H1 (cell line): ENCODE results near the gene DGCR8. TPM values are rescaled to one million over a fixed set of nuclear protein-coding genes. Genes with fewer than 3 reads are reported as not detected.

ENCODE experiments used
- BCL11A ChIP-seq, 2 experiments: IDR thresholded peaks; one replicate each; pipeline ENCODE4 v1.6.1; 2011; ENCODE audit warnings: low read depth in 2 of 2, low read length in 2 of 2, mild to moderate bottlenecking in 2 of 2
- CEBPB ChIP-seq: IDR thresholded peaks from 2 replicates; pipeline ENCODE4 v1.6.1; 2012; ENCODE audit warnings: low read depth, low read length
- CHD2 ChIP-seq: IDR thresholded peaks from 2 replicates; pipeline ENCODE4 v1.6.1; 2012; ENCODE audit warnings: low read length, improper control_type of control experiment
- CHD7 ChIP-seq: fragments of 300-600 bp; sonication (generic); IDR thresholded peaks from 2 replicates; pipeline ENCODE4 v1.7.1; 2012; ENCODE audit warnings: low read length, moderate library complexity, mild to moderate bottlenecking, inconsistent platforms; ENCODE audit not compliant: insufficient replicate concordance
- GTF2F1 ChIP-seq: IDR thresholded peaks from 2 replicates; pipeline ENCODE4 v1.6.1; 2012; ENCODE audit warnings: low read depth, low read length, improper control_type of control experiment, borderline replicate concordance
- POLR2A ChIP-seq, 2 experiments: IDR thresholded peaks; 1 replicate in 1 of 2; 2 replicates in 1 of 2; pipeline ENCODE4 v1.6.1; 2011; ENCODE audit warnings: low read depth in 2 of 2, low read length in 2 of 2, mild to moderate bottlenecking in 2 of 2; ENCODE audit errors: control extremely low read depth in 1 of 2
- RBBP5 ChIP-seq: IDR thresholded peaks from 2 replicates; pipeline ENCODE4 v1.7.1; 2012; ENCODE audit warnings: low read depth, mild to moderate bottlenecking, inconsistent platforms, low read length, moderate library complexity, borderline replicate concordance
- SAP30 ChIP-seq: fragments of 300-600 bp; sonication (generic); IDR thresholded peaks from 2 replicates; pipeline ENCODE4 v1.7.1; 2012; ENCODE audit warnings: low read length, moderate library complexity, mild to moderate bottlenecking, inconsistent platforms; ENCODE audit not compliant: insufficient read depth, insufficient replicate concordance
- polyA plus RNA-seq, 7 experiments: library from polyadenylated mRNA; depleted of rRNA in 3 of 7; stranded (reverse) in 5 of 7; unstranded in 2 of 7; fragments of >200 nt in 5 of 7; fragments of 200-250 nt in 2 of 7; gene quantifications; 1 replicate in 5 of 7; 2 replicates in 1 of 7; 4 replicates in 1 of 7; pipeline versions ENCODE4 v1.2.1 to v1.2.3, GENCODE V29; 2011 to 2013; ENCODE audit warnings: missing spikeins in 2 of 7, mixed read lengths in 2 of 7
- total RNA-seq: library from RNA; stranded (reverse); fragmentation: NEBNext Ultra II Directional; extraction: Animal tissue kit (Norgen Biotek cat#: 25700); gene quantifications from 2 replicates; pipeline ENCODE4 v1.2.1, GENCODE V29; 2021

Gene DGCR8
- total and polyA plus RNA-seq, 2 of the 8 experiments (the other 6 are each of a cell fraction or from before 2014, with no cell fraction given), result 23.7 to 43.7 TPM

GRCh38 chr22:20043997-20044342 lies 36.1 kb upstream of the DGCR8 start (continued):
- TF ChIP-seq CHD7 (no peak), RBBP5 (no peak), CEBPB (no peak), BCL11A (IDR thresholded peaks at IDR 0.05; ENCODE audit: low read depth in 2 of 2, low read length in 2 of 2) (no peak), POLR2A (IDR thresholded peaks at IDR 0.05; ENCODE audit: control extremely low read depth in 1 of 2, low read depth in 2 of 2, low read length in 2 of 2) (no peak), CHD2 (no peak), GTF2F1 (no peak), SAP30 (no peak)
